ENCODE measurements around the gene DECR2. TPM values are rescaled to one million over a fixed set of nuclear protein-coding genes. Genes with fewer than 3 reads are reported as not detected.

The DECR2 gene
- total and polyA plus RNA-seq, 2 of the 13 experiments (the other 11 are each of a cell fraction or from before 2014, with no cell fraction given), result 36.3 to 44.6 TPM

DNA sequence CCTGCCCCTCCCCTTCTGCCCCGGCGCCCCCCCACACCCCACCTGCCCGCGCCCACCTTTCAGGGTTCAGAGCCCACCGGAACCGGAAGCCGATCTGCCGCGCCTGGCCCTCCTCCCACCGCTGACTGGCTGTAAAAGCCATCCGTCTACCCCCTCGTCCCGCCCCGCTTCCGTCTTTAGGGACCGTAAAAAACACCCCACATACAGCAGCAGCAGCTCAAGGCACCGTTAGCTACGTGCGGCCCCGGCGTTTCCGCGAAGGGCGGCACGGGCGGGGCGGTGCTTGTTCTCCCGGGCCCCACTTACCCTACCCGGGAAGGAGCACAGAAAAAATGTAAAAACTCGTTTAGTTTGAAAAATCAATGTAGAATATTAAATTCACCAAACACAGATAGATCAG lies 31.2 kb upstream of the DECR2 start, which contains the start of gene MRPL28 (continued):
- TF ChIP-seq ARID2 (CRISPR knock-in tag; IDR thresholded peaks at IDR 0.05; ENCODE audit: borderline replicate concordance), result no peak
- no peak for TF ChIP-seq ARHGAP35 (CRISPR knock-in tag; IDR thresholded peaks at IDR 0.05; ENCODE audit: borderline replicate concordance)
- TF ChIP-seq CENPX (CRISPR knock-in tag; IDR thresholded peaks at IDR 0.05), result no peak
- no peak for TF ChIP-seq NFE2L1 (CRISPR knock-in tag; IDR thresholded peaks at IDR 0.05; ENCODE audit: borderline replicate concordance)
- peak; percentile 96 for TF ChIP-seq AKAP8 (CRISPR knock-in tag; IDR thresholded peaks at IDR 0.05)
- TF ChIP-seq SMC3 (IDR thresholded peaks at IDR 0.05; ENCODE audit: low read length), result no peak
- TF ChIP-seq PCBP2 (optimal IDR thresholded peaks at IDR 0.05; ENCODE audit: low read depth, low read length, poor library complexity, severe bottlenecking), result no peak
- TF ChIP-seq, protein P1, sequence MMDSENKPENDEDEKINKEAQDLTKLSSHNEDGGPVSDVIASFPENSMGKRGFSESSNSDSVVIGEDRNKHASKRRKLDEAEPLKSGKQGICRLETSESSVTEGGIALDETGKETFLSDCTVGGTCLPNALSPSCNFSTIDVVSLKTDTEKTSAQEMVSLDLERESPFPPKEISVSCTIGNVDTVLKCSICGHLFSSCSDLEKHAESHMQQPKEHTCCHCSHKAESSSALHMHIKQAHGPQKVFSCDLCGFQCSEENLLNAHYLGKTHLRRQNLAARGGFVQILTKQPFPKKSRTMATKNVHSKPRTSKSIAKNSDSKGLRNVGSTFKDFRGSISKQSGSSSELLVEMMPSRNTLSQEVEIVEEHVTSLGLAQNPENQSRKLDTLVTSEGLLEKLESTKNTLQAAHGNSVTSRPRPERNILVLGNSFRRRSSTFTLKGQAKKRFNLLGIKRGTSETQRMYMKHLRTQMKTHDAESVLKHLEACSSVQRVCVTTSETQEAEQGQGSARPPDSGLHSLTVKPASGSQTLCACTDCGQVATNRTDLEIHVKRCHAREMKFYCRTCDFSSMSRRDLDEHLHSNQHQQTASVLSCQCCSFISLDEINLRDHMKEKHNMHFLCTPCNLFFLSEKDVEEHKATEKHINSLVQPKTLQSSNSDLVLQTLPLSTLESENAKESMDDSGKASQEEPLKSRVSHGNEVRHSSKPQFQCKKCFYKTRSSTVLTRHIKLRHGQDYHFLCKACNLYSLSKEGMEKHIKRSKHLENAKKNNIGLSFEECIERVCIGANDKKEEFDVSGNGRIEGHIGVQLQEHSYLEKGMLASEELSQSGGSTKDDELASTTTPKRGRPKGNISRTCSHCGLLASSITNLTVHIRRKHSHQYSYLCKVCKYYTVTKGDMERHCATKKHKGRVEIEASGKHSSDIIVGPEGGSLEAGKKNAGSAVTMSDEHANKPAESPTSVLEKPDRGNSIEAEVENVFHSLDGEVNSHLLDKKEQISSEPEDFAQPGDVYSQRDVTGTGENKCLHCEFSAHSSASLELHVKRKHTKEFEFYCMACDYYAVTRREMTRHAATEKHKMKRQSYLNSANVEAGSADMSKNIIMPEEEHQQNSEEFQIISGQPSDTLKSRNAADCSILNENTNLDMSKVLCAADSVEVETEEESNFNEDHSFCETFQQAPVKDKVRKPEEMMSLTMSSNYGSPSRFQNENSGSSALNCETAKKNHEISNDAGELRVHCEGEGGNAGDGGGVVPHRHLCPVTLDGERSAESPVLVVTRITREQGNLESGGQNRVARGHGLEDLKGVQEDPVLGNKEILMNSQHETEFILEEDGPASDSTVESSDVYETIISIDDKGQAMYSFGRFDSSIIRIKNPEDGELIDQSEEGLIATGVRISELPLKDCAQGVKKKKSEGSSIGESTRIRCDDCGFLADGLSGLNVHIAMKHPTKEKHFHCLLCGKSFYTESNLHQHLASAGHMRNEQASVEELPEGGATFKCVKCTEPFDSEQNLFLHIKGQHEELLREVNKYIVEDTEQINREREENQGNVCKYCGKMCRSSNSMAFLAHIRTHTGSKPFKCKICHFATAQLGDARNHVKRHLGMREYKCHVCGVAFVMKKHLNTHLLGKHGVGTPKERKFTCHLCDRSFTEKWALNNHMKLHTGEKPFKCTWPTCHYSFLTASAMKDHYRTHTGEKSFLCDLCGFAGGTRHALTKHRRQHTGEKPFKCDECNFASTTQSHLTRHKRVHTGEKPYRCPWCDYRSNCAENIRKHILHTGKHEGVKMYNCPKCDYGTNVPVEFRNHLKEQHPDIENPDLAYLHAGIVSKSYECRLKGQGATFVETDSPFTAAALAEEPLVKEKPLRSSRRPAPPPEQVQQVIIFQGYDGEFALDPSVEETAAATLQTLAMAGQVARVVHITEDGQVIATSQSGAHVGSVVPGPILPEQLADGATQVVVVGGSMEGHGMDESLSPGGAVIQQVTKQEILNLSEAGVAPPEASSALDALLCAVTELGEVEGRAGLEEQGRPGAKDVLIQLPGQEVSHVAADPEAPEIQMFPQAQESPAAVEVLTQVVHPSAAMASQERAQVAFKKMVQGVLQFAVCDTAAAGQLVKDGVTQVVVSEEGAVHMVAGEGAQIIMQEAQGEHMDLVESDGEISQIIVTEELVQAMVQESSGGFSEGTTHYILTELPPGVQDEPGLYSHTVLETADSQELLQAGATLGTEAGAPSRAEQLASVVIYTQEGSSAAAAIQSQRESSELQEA (CRISPR knock-in tag; IDR thresholded peaks at IDR 0.05; ENCODE audit: not compliant biosample characterization), result no peak
- TF ChIP-seq, protein P2, sequence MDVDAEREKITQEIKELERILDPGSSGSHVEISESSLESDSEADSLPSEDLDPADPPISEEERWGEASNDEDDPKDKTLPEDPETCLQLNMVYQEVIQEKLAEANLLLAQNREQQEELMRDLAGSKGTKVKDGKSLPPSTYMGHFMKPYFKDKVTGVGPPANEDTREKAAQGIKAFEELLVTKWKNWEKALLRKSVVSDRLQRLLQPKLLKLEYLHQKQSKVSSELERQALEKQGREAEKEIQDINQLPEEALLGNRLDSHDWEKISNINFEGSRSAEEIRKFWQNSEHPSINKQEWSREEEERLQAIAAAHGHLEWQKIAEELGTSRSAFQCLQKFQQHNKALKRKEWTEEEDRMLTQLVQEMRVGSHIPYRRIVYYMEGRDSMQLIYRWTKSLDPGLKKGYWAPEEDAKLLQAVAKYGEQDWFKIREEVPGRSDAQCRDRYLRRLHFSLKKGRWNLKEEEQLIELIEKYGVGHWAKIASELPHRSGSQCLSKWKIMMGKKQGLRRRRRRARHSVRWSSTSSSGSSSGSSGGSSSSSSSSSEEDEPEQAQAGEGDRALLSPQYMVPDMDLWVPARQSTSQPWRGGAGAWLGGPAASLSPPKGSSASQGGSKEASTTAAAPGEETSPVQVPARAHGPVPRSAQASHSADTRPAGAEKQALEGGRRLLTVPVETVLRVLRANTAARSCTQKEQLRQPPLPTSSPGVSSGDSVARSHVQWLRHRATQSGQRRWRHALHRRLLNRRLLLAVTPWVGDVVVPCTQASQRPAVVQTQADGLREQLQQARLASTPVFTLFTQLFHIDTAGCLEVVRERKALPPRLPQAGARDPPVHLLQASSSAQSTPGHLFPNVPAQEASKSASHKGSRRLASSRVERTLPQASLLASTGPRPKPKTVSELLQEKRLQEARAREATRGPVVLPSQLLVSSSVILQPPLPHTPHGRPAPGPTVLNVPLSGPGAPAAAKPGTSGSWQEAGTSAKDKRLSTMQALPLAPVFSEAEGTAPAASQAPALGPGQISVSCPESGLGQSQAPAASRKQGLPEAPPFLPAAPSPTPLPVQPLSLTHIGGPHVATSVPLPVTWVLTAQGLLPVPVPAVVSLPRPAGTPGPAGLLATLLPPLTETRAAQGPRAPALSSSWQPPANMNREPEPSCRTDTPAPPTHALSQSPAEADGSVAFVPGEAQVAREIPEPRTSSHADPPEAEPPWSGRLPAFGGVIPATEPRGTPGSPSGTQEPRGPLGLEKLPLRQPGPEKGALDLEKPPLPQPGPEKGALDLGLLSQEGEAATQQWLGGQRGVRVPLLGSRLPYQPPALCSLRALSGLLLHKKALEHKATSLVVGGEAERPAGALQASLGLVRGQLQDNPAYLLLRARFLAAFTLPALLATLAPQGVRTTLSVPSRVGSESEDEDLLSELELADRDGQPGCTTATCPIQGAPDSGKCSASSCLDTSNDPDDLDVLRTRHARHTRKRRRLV (CRISPR knock-in tag; IDR thresholded peaks at IDR 0.05), result no peak
- no peak for TF ChIP-seq ZNF737 (CRISPR knock-in tag; IDR thresholded peaks at IDR 0.05; ENCODE audit: borderline replicate concordance)
- TF ChIP-seq, protein P3, sequence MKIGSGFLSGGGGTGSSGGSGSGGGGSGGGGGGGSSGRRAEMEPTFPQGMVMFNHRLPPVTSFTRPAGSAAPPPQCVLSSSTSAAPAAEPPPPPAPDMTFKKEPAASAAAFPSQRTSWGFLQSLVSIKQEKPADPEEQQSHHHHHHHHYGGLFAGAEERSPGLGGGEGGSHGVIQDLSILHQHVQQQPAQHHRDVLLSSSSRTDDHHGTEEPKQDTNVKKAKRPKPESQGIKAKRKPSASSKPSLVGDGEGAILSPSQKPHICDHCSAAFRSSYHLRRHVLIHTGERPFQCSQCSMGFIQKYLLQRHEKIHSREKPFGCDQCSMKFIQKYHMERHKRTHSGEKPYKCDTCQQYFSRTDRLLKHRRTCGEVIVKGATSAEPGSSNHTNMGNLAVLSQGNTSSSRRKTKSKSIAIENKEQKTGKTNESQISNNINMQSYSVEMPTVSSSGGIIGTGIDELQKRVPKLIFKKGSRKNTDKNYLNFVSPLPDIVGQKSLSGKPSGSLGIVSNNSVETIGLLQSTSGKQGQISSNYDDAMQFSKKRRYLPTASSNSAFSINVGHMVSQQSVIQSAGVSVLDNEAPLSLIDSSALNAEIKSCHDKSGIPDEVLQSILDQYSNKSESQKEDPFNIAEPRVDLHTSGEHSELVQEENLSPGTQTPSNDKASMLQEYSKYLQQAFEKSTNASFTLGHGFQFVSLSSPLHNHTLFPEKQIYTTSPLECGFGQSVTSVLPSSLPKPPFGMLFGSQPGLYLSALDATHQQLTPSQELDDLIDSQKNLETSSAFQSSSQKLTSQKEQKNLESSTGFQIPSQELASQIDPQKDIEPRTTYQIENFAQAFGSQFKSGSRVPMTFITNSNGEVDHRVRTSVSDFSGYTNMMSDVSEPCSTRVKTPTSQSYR (CRISPR knock-in tag; IDR thresholded peaks at IDR 0.05; ENCODE audit: borderline replicate concordance), result peak; percentile 16; the same call in 1 of the 2 replicates
- no peak for TF ChIP-seq ZNF773 (CRISPR knock-in tag; IDR thresholded peaks at IDR 0.05; ENCODE audit: borderline replicate concordance)
- no peak for TF ChIP-seq KLF13 (CRISPR knock-in tag; IDR thresholded peaks at IDR 0.05)
- no peak for TF ChIP-seq NFATC3 (CRISPR knock-in tag; IDR thresholded peaks at IDR 0.05)

All from HepG2 (cell line).